Frontal cortex (tissue), 4 donors: ENCODE measurements around the gene SMG6. TPM values are rescaled to one million over a fixed set of nuclear protein-coding genes. Genes with fewer than 3 reads are reported as not detected.

ENCODE experiments used
- DNase-seq, 2 donors: peaks; one replicate each; pipeline ENCODE4 v3.0.0; 2012; ENCODE audit warnings: low spot score in 2 of 2
- FAIRE-seq: peaks from 2 replicates; lab custom pipeline; 2012; peaks lifted over from hg19 to GRCh38; lab: Jason Lieb, UNC
- total RNA-seq: library from RNA; depleted of rRNA; stranded (reverse); fragments of >200 nt; gene quantifications from one replicate; pipeline ENCODE4 v1.2.3, GENCODE V29; 2014
- donor health status: control.
- donor health status: control.
- donor health status: control.

The SMG6 gene
- total RNA-seq, 1 donor from 2014 or later = 17.5 TPM

- DNase-seq (no peak), FAIRE-seq (no peak)
These were observed 235.0 kb downstream of the SMG6 start for GRCh38 chr17:2068519-2069051.

- no peak for FAIRE-seq
These were observed 235.5 kb downstream of the SMG6 start for GRCh38 chr17:2068031-2068518.

GRCh38 chr17:2067608-2068024 lies 236.0 kb downstream of the SMG6 start:
- DNase-seq (no peak), FAIRE-seq (no peak)

More at GRCh38 chr17:2068031-2068518, 235.5 kb downstream of the SMG6 start:
- no peak for DNase-seq

GRCh38 chr17:2067048-2067561 lies 236.5 kb downstream of the SMG6 start:
- DNase-seq = no peak
- FAIRE-seq = no peak

DNA sequence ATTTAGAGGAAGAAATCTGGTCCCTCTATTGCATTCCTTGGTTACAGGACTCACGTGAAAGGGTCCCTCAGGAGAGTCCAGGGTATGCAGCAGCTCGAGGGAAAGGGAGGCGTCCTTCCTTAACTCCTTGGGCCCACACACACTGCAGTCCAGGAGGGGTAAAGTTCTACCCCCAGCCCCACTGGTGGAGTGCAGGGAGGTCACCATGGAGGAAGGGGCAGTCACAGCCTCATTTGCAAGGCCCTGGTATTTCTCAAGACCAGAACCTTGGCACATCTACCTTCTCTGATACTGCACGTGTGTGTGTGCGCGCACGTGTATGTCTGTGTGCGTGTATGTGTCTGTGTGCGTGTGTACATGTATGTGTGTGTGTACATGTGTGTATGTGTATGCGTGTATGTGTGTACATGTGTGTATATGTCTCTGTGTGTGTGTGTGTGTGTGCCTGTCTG lies 237.6 kb downstream of the SMG6 start:
- FAIRE-seq (no peak), DNase-seq (no peak)

DNA sequence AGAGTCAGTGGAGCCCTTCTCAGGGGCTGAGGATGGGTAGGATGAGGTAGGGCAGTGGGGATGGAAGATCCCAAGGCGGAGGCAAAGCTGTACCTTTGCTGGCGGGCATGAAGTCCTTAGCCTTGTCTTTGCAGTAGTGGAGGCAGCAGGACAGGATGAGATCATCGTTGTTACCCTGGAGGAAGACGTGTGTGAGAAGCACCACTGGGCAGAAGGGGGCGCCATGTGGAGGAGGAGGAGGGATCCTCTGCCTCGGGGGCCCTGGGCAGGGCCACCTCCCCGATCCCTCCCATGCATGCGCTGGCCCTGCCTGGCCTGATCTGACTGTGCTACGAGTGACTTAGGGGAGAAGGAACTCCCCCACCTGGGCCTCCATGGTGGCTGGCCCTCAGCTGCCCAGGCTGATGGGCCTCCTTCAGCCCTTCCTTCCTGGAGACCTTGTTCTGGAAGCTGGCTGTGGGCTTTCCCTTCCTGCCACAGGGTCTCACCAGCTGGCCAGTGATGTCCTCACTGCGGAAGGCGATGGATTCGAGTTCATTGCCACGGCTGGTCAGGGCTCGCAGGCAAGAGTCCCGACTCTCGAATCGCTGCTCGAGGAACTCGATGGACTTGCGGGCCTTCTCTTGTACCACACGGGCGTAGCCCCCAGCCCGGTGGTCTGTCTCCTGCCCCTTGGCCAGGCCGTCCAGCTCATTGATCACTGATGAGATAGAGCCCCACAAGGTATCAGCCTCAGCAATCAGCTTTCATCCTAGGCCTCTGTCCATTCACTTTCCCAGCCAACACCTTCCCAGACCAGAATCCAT lies 238.4 kb downstream of the SMG6 start:
- no peak for DNase-seq
- FAIRE-seq = no peak

DNA sequence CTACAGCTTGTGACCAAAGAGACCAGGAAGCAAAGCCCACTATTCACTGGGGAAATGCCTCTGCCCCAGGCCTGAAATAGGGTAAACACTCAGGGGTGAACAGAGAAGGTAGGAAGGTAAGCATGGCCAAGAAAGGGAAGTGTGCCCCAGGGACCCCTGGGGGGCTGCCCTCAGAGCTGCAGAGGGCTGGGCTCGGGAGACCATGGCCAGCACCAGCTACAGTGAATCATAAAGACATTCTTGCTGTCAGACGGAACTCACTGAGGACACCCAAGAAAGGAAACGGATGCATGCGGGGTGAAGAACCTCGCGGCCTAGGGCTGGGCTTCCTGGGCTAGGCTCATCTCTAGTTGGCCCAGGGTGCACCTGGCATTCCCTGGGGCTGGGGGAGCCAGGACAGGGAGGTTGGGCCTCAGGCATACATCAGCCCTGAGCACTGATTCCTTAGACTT lies 239.0 kb downstream of the SMG6 start:
- DNase-seq = no peak
- no peak for FAIRE-seq

DNA sequence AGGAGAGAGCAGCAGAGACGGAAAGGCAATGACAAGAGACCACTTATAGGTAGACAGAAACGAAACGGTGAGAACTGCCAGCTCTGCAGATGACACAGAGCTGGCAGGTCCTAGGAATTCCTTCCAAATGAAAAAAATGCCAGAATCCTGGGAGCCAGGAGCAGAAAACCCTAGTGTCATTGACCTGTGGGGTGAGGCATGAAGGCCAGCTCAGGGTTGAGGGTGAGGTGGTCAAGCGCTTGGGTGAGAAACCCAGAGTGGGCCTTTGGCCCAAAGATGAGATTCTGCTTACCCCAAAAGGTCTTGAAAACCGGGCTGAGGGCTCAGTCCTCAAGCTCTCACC lies 239.5 kb downstream of the SMG6 start:
- DNase-seq (no peak), FAIRE-seq (no peak)

- DNase-seq = no peak
These were observed 240.1 kb downstream of the SMG6 start for GRCh38 chr17:2063261-2064146.

GRCh38 chr17:2062571-2063183 lies 240.9 kb downstream of the SMG6 start:
- no peak for FAIRE-seq

More at GRCh38 chr17:2063261-2064146, 240.1 kb downstream of the SMG6 start:
- FAIRE-seq = no peak

DNA sequence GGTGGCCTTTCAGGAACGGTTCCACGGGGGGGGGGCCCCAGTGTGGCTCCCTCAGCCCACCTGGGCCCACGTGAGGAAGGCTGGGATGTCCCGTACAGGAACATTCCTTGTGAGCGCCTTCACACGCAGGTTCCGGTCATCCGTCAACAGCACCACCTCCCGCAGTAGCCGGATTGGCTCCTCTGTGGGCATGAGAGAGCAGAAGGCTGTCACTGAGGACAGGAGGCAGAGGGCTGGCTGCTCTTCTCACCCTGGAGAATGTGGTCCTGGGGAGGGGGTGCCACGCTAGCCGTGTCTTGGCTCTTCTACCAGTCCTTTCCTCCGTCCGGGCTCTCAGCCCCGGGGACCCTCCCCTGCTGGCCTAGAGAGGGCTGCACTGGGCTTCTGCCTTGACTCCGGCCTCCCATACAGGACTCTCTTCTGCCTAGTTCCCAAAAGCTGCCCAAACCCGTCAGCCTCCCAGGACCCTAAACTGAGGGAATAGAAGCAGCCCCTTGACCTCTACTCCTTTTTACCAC lies 242.1 kb downstream of the SMG6 start:
- FAIRE-seq (no peak), DNase-seq (no peak)

More at GRCh38 chr17:2062571-2063183, 240.9 kb downstream of the SMG6 start:
- no peak for DNase-seq

GRCh38 chr17:2060681-2061440 lies 242.7 kb downstream of the SMG6 start:
- DNase-seq (no peak), FAIRE-seq (no peak)

DNA sequence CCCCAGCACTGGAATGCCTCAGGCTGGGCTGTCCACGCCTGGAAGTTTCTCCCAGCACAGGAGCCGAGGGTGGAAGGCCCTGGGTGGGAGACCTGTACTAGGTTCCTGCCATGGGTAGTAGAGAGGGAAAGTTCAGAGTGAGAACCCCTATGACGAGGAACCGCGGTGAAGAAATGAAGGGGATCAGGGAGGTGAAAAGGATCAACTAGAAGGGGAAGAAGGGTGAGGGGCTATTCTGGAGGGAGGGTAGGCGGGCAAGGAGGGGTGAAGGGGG lies 243.3 kb downstream of the SMG6 start:
- DNase-seq = no peak
- FAIRE-seq = no peak

DNA sequence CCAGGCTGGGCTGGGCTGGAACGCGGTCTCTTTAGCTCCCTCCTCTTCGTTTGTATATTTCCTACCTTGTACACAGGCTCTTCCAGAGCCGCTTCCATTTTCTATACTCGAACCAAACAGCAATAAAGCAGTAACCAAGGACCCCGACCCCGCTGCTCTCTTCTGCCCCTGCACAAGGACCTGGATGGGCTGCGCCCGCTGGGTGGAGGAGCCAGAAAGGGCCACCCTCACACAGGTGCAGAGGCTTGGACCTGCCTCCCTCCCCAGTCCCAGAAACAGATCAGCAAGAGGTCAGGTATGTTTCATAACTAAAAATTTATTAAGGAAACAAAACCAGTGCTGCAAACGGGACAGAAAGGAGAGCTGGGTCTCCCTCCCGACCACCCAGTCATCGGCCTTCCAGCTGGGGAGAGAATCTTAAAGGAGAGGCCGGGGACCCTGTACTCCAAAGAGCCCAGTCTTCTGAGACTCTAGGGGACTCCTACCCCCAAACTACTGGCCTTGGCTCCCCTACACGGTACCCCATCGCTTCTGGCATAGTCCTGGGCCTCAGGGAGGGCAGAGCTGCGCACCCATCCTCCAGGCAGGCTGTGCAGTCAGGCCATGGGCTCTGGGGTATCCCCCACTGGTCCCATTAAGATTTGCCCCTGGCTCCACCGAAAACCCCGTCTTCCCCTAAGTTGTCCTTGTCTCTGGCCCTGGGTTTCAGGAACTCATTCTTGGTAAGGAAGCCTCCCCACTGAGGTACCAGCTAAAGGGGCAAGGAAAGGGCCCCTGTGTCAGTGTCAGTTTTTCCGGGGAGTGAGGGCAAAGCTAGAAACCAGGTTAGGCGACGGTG lies 243.8 kb downstream of the SMG6 start:
- FAIRE-seq = no peak
- DNase-seq = no peak

GRCh38 chr17:2058586-2059546 lies 244.7 kb downstream of the SMG6 start:
- peak; percentile 70 to 74 for DNase-seq
- no peak for FAIRE-seq

DNA sequence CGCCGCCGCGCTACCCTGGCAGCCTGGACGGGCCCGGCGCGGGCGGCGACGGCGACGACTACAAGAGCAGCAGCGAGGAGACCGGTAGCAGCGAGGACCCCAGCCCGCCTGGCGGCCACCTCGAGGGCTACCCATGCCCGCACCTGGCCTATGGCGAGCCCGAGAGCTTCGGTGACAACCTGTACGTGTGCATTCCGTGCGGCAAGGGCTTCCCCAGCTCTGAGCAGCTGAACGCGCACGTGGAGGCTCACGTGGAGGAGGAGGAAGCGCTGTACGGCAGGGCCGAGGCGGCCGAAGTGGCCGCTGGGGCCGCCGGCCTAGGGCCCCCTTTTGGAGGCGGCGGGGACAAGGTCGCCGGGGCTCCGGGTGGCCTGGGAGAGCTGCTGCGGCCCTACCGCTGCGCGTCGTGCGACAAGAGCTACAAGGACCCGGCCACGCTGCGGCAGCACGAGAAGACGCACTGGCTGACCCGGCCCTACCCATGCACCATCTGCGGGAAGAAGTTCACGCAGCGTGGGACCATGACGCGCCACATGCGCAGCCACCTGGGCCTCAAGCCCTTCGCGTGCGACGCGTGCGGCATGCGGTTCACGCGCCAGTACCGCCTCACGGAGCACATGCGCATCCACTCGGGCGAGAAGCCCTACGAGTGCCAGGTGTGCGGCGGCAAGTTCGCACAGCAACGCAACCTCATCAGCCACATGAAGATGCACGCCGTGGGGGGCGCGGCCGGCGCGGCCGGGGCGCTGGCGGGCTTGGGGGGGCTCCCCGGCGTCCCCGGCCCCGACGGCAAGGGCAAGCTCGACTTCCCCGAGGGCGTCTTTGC lies 245.6 kb downstream of the SMG6 start:
- DNase-seq = no peak
- FAIRE-seq = no peak
